Stimulated activated CD8-positive, alpha-beta memory T cell treated with anti-CD3 and anti-CD28 coated beads, Interleukin-7, amount 100 ng/mL, for 1 hour (primary cell): Measurements from ENCODE around the gene VSTM2L.

Experiments
- DNase-seq, 2 donors: peaks; one replicate each; pipeline ENCODE4 v3.0.0-alpha.2; 2020; ENCODE audit warnings: low read depth in 2 of 2

VSTM2L gene

GRCh38 chr20:37936451-37936850 is 33.5 kb downstream of the VSTM2L start:
- no peak for DNase-seq

GRCh38 chr20:37937686-37938085 is 34.8 kb downstream of the VSTM2L start:
- DNase-seq = no peak

GRCh38 chr20:37938181-37938750 is 35.3 kb downstream of the VSTM2L start:
- no peak for DNase-seq

GRCh38 chr20:37938954-37939353 is 36.0 kb downstream of the VSTM2L start:
- no peak for DNase-seq

- no peak for DNase-seq
These were observed 37.0 kb downstream of the VSTM2L start for GRCh38 chr20:37939701-37940560.

- no peak for DNase-seq
These were observed 37.9 kb downstream of the VSTM2L start for GRCh38 chr20:37940858-37941257.

- no peak for DNase-seq
These were observed 38.4 kb downstream of the VSTM2L start for GRCh38 chr20:37941332-37941731.

- DNase-seq = no peak
These were observed 39.1 kb downstream of the VSTM2L start for GRCh38 chr20:37941992-37942391.

- DNase-seq = no peak
These were observed 40.1 kb downstream of the VSTM2L start for GRCh38 chr20:37943033-37943432.

- DNase-seq = no peak
These were observed 40.9 kb downstream of the VSTM2L start for GRCh38 chr20:37943501-37944455.

GRCh38 chr20:37944456-37944981 is 41.6 kb downstream of the VSTM2L start:
- no peak for DNase-seq

GRCh38 chr20:37945091-37945547 is 42.2 kb downstream of the VSTM2L start:
- no peak for DNase-seq

- no peak for DNase-seq
These were observed 44.0 kb downstream of the VSTM2L start for GRCh38 chr20:37946946-37947345.

- no peak for DNase-seq
These were observed 45.0 kb downstream of the VSTM2L start for GRCh38 chr20:37947943-37948342.

- DNase-seq = no peak
These were observed 46.0 kb downstream of the VSTM2L start for GRCh38 chr20:37948956-37949355.

GRCh38 chr20:37954190-37954589 is 51.3 kb downstream of the VSTM2L start:
- no peak for DNase-seq

GRCh38 chr20:37954626-37955025 is 51.7 kb downstream of the VSTM2L start:
- no peak for DNase-seq

GRCh38 chr20:37955511-37955910 is 52.6 kb downstream of the VSTM2L start:
- DNase-seq = no peak

- DNase-seq = no peak
These were observed 53.2 kb downstream of the VSTM2L start for GRCh38 chr20:37956107-37956585.

- no peak for DNase-seq
These were observed 56.1 kb downstream of the VSTM2L start for GRCh38 chr20:37958856-37959520.

- no peak for DNase-seq
These were observed 58.1 kb downstream of the VSTM2L start for GRCh38 chr20:37961066-37961465.
